HG02840 (cell line): ENCODE measurements around the gene SPACDR.

Experiments
- ATAC-seq: cut with Tn5 transposase; IDR thresholded peaks from one replicate; pipeline ENCODE4 v1.9.1; 2021; ENCODE audit warnings: mild to moderate bottlenecking, moderate library complexity, moderate number of reproducible peaks; ENCODE audit not compliant: unreplicated experiment, low FRiP score

Gene SPACDR

GRCh38 chr7:100438172-100438571, 25.9 kb downstream of the SPACDR start:
- no peak for ATAC-seq

- no peak for ATAC-seq
Observed at GRCh38 chr7:100437150-100438100, 26.6 kb downstream of the SPACDR start.

GRCh38 chr7:100435401-100436304, 28.4 kb downstream of the SPACDR start:
- peak; percentile 34 for ATAC-seq

- no peak for ATAC-seq
Observed at GRCh38 chr7:100434297-100435144, 29.5 kb downstream of the SPACDR start.

- no peak for ATAC-seq
Observed at GRCh38 chr7:100433592-100434296, 30.3 kb downstream of the SPACDR start.

- no peak for ATAC-seq
Observed at GRCh38 chr7:100433276-100433591, 30.8 kb downstream of the SPACDR start.

- no peak for ATAC-seq
Observed at GRCh38 chr7:100432621-100433275, 31.3 kb downstream of the SPACDR start.

GRCh38 chr7:100432053-100432452, 32.0 kb downstream of the SPACDR start:
- ATAC-seq: no peak

GRCh38 chr7:100431286-100431735, 32.7 kb downstream of the SPACDR start:
- no peak for ATAC-seq

- no peak for ATAC-seq
Observed at GRCh38 chr7:100430493-100431285, 33.4 kb downstream of the SPACDR start.

- peak; percentile 45 for ATAC-seq
Observed at GRCh38 chr7:100429637-100430492, 34.2 kb downstream of the SPACDR start, which contains the start of gene MEPCE. Gene MEPCE (plus strand): TSS chr7:100429831. CDS start chr7:100430019, 188 bp downstream.

- peak; percentile 54 for ATAC-seq
Observed at GRCh38 chr7:100428967-100429636, 35.0 kb downstream of the SPACDR start.

GRCh38 chr7:100428199-100428966, 35.7 kb downstream of the SPACDR start, which contains the start of gene ZCWPW1:
Gene ZCWPW1 (minus strand): TSS chr7:100428703. CDS start chr7:100420649, 8,054 bp downstream.
- ATAC-seq: peak; percentile 38

- no peak for ATAC-seq
Observed at GRCh38 chr7:100427762-100428198, 36.3 kb downstream of the SPACDR start.

GRCh38 chr7:100426516-100426915, 37.5 kb downstream of the SPACDR start:
- no peak for ATAC-seq

- no peak for ATAC-seq
Observed at GRCh38 chr7:100425347-100425746, 38.7 kb downstream of the SPACDR start.
